Osteoblast (primary cell): ENCODE measurements around the gene CYP4V2. TPM values are rescaled to one million over a fixed set of nuclear protein-coding genes. Genes with fewer than 3 reads are reported as not detected.

ENCODE experiments used
- DNase-seq: peaks from one replicate; pipeline ENCODE4 v3.0.0; 2011; ENCODE audit warnings: low spot score, mixed read lengths; ENCODE audit not compliant: insufficient read length; ENCODE audit errors: missing footprints
- H2AFZ ChIP-seq: 2 replicates; pipeline ENCODE4 v1.6.0; 2011; ENCODE audit warnings: mild to moderate bottlenecking, low read length
- H3K27ac ChIP-seq: 2 replicates; pipeline ENCODE4 v1.5.1; 2011; ENCODE audit warnings: mild to moderate bottlenecking, low read depth, low read length, moderate library complexity
- H3K27me3 ChIP-seq: 2 replicates; pipeline ENCODE4 v1.6.0; 2012; ENCODE audit warnings: mild to moderate bottlenecking, control low read depth, inconsistent platforms, low read length, moderate library complexity; ENCODE audit not compliant: insufficient read depth
- H3K36me3 ChIP-seq: 2 replicates; pipeline ENCODE4 v1.5.1; 2011; ENCODE audit warnings: mild to moderate bottlenecking, low read length, control low read depth, moderate library complexity; ENCODE audit not compliant: insufficient read depth
- H3K4me1 ChIP-seq: 2 replicates; pipeline ENCODE4 v1.5.1; 2011; ENCODE audit warnings: mild to moderate bottlenecking, low read length, control low read depth, moderate library complexity; ENCODE audit not compliant: insufficient read depth
- H3K4me2 ChIP-seq: 2 replicates; pipeline ENCODE4 v1.6.0; 2011; ENCODE audit warnings: mild to moderate bottlenecking, low read length; ENCODE audit not compliant: insufficient read depth
- H3K4me3 ChIP-seq: fragments of 200-600 bp; sonication (generic); 3 replicates; pipeline ENCODE4 v1.5.1; 2012; ENCODE audit warnings: mild to moderate bottlenecking, low read length, inconsistent platforms; ENCODE audit not compliant: insufficient read depth
- H3K79me2 ChIP-seq: 2 replicates; pipeline ENCODE4 v1.6.0; 2012; ENCODE audit warnings: mild to moderate bottlenecking, low read length, control low read depth, inconsistent platforms; ENCODE audit not compliant: insufficient read depth
- H3K9me3 ChIP-seq: 2 replicates; pipeline ENCODE4 v1.5.1; 2011; ENCODE audit warnings: low read depth, low read length, control low read depth
- H4K20me1 ChIP-seq: 2 replicates; pipeline ENCODE4 v1.6.0; 2012; ENCODE audit warnings: mild to moderate bottlenecking, low read length, control low read depth; ENCODE audit not compliant: insufficient read depth
- total RNA-seq: library from RNA; depleted of rRNA; stranded (reverse); fragments of >200 nt; gene quantifications from 2 replicates; pipeline ENCODE4 v1.2.3, GENCODE V29; 2012
- TF ChIP-seq, protein P1 (sequence below): IDR thresholded peaks from 2 replicates; pipeline ENCODE4 v1.5.1; 2011; ENCODE audit warnings: mild to moderate bottlenecking, low read depth, low read length, moderate library complexity; ENCODE audit errors: extremely low read depth

Gene CYP4V2
- total RNA-seq, 1 donor, result 29.0 TPM

DNA sequence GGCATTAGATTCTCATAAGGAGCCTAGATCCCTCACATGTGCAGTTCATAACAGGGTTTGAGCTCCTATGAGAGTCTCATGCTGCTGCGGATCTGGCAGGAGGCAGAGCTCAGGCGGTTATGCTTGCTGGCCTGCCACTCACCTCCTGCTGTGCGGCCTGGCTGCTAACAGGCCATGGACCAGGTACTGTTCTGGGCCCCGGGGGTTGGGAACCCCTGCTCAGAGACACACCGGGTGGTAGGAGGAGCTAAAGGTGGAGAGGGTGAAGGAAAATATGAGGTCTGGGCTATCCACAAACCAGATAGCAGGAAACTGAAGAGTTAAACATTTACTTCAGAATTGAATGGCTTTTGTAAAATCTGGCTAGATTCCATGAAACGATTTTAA lies 68.7 kb downstream of the CYP4V2 start:
- no peak overlapping the region for H3K27ac ChIP-seq
- TF ChIP-seq, protein P1, sequence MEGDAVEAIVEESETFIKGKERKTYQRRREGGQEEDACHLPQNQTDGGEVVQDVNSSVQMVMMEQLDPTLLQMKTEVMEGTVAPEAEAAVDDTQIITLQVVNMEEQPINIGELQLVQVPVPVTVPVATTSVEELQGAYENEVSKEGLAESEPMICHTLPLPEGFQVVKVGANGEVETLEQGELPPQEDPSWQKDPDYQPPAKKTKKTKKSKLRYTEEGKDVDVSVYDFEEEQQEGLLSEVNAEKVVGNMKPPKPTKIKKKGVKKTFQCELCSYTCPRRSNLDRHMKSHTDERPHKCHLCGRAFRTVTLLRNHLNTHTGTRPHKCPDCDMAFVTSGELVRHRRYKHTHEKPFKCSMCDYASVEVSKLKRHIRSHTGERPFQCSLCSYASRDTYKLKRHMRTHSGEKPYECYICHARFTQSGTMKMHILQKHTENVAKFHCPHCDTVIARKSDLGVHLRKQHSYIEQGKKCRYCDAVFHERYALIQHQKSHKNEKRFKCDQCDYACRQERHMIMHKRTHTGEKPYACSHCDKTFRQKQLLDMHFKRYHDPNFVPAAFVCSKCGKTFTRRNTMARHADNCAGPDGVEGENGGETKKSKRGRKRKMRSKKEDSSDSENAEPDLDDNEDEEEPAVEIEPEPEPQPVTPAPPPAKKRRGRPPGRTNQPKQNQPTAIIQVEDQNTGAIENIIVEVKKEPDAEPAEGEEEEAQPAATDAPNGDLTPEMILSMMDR, result no peak
- H2AFZ ChIP-seq, result no peak overlapping the region
- no peaks in the 10 kb centered on the region for H3K36me3 ChIP-seq
- H3K4me2 ChIP-seq, result no peak overlapping the region
- H3K27me3 ChIP-seq, result no peaks in the 10 kb centered on the region
- DNase-seq, result no peak
- H4K20me1 ChIP-seq, result no peaks in the 10 kb centered on the region
- H3K4me3 ChIP-seq, result no peak overlapping the region
- no peaks in the 10 kb centered on the region for H3K4me1 ChIP-seq
- no peaks in the 10 kb centered on the region for H3K79me2 ChIP-seq
- H3K9me3 ChIP-seq, result no peaks in the 10 kb centered on the region

Other genes starting within 250 kb of the CYP4V2 start
- 8.0 and 8.8 TPM in 2 replicates for gene TLR3, start 122.4 kb upstream of the CYP4V2 start, total RNA-seq
- 3.3 and 12.7 TPM in 2 replicates for gene FAM149A, start 86.9 kb upstream of the CYP4V2 start, total RNA-seq
- gene KLKB1, start 35.9 kb downstream of the CYP4V2 start, total RNA-seq, result under 0.01 TPM in 1 of 2 replicates, not detected in the other
- not detected in 2 replicates for gene F11, start 74.6 kb downstream of the CYP4V2 start, total RNA-seq